B cell (primary cell): Measurements from ENCODE around the gene PDE4B.

ENCODE experiments used
- EZH2 ChIP-seq: IDR thresholded peaks from 2 replicates; pipeline ENCODE4 v1.6.1; 2012; ENCODE audit warnings: borderline replicate concordance, low read depth, mild to moderate bottlenecking, moderate library complexity, low read length; ENCODE audit not compliant: insufficient read depth, poor library complexity, severe bottlenecking
- TF ChIP-seq, protein P1 (sequence below): fragments of 200-600 bp; IDR thresholded peaks from one replicate; pipeline ENCODE4 v1.8.0; 2022; ENCODE audit warnings: antibody characterized with exemption, mild to moderate bottlenecking

DNA sequence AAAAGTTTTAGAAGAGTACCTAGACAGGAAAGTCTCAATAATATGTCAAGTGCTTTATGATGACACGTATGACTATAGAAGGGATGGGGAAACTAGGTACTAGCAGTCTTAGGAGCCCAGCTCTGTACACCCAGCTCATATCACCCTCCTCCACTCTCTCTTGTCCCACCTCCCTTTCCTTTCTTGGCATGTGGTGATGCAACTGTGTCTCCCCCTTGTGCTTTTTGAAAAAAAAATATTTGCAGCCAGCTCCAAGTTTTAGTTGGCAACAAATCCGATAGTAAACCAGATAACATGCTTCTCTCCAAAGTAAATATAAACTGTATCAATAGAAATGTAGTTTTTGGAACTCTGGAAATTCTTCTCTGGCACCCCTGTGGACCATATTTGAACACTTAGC lies 280.7 kb downstream of the PDE4B start:
- TF ChIP-seq, protein P1, sequence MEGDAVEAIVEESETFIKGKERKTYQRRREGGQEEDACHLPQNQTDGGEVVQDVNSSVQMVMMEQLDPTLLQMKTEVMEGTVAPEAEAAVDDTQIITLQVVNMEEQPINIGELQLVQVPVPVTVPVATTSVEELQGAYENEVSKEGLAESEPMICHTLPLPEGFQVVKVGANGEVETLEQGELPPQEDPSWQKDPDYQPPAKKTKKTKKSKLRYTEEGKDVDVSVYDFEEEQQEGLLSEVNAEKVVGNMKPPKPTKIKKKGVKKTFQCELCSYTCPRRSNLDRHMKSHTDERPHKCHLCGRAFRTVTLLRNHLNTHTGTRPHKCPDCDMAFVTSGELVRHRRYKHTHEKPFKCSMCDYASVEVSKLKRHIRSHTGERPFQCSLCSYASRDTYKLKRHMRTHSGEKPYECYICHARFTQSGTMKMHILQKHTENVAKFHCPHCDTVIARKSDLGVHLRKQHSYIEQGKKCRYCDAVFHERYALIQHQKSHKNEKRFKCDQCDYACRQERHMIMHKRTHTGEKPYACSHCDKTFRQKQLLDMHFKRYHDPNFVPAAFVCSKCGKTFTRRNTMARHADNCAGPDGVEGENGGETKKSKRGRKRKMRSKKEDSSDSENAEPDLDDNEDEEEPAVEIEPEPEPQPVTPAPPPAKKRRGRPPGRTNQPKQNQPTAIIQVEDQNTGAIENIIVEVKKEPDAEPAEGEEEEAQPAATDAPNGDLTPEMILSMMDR, result no peak
- no peak for TF ChIP-seq EZH2
